Motor neuron (in vitro differentiated cells): ENCODE results near the gene TXNDC15. TPM values are rescaled to one million over a fixed set of nuclear protein-coding genes. Genes with fewer than 3 reads are reported as not detected.
"Not testable (repeated sequence)": the region's sequence is repeated elsewhere in the genome, so short reads cannot be mapped to it uniquely, and the experiment has no call there.

Experiments used
- ATAC-seq, 8 experiments: fragments of 200-7000 bp; cut with Tn5 transposase; replicated peaks in 6 of 8; 2 replicates each; pipeline ENCODE4 v1.8.0; 2021; ENCODE audit warnings: mild to moderate bottlenecking in 8 of 8, moderate library complexity in 8 of 8
- H3K27ac ChIP-seq, 2 donors: fragments of 250-450 bp; sonication (Bioruptor Pico); 2 replicates each; pipeline ENCODE4 v1.9.0; 2021; ENCODE audit warnings: antibody characterized with exemption in 2 of 2, mild to moderate bottlenecking in 2 of 2, moderate library complexity in 1 of 2
- H3K4me1 ChIP-seq, 2 donors: fragments of 250-450 bp; sonication (Bioruptor Pico); replicated peaks in 1 of 2; 2 replicates each; pipeline ENCODE4 v1.6.1; 2021; ENCODE audit warnings: antibody characterized with exemption in 2 of 2, mild to moderate bottlenecking in 2 of 2, moderate library complexity in 1 of 2
- H3K4me3 ChIP-seq, 5 donors: fragments of 250-450 bp; sonication (Bioruptor Pico); 2 replicates each; pipeline ENCODE4 v1.9.0; 2021; ENCODE audit warnings: antibody characterized with exemption in 5 of 5, mild to moderate bottlenecking in 5 of 5, moderate library complexity in 4 of 5
- WGBS, 10 experiments: fragments of 450-650 bp; shearing (Covaris generic); methylation state at CpG; one replicate each; pipeline ENCODE4 v1.0.0; 2022; 5-methylcytosine and 5-hydroxymethylcytosine counted together
- in situ Hi-C, 9 experiments: fragments of 400-800 bp; cut with MboI; loops; one replicate each; pipeline ENCODE4 v1.15.0; 2021; ENCODE audit warnings: low sequenced_read_pairs in 9 of 9, low pct_unique_long_range_greater_than_20kb in 2 of 9; ENCODE audit not compliant: unreplicated experiment in 9 of 9
- total RNA-seq, 8 experiments: library from RNA; unstranded; fragments of 300-600 nt; gene quantifications; 2 replicates each; pipeline versions ENCODE4 v1.2.3 to v1.2.4, GENCODE V29; 2022

TXNDC15 gene
- total RNA-seq, 8 experiments from 2014 or later, result 31.3 to 89.6 (median 35.3) TPM

- in situ Hi-C loops, H3K27ac ChIP-seq, ATAC-seq, H3K4me3 ChIP-seq: not testable (repeated sequence)
- H3K4me1 ChIP-seq, result peaks cover 14 to 17% of the 10 kb centered on the region in 2 donors
- 32 to 100% (median 98%) methylated on average over 1 to 7 of the region's 7 CpGs; no CpG with 5 or more reads in 1 of the 10 experiments for WGBS, 10 experiments
Measured at GRCh38 chr5:134849434-134849933, 24.7 kb upstream of the TXNDC15 start.

- in situ Hi-C loops, result no loop called here
- peak in 3 of 8 experiments; percentile 9 to 56 (median 29) for ATAC-seq
- Histone ChIP-seq H3K4me3 (no peak overlapping the region), H3K4me1 (peaks cover 9 to 11% of the 10 kb centered on the region in 2 donors), H3K27ac (no peak overlapping the region)
- WGBS, 10 experiments, result 0 to 80% (median 8%) methylated on average over 1 of the region's 1 CpG; no CpG with 5 or more reads in 6 of the 10 experiments
Measured at GRCh38 chr5:134851307-134851923, 22.8 kb upstream of the TXNDC15 start.

DNA sequence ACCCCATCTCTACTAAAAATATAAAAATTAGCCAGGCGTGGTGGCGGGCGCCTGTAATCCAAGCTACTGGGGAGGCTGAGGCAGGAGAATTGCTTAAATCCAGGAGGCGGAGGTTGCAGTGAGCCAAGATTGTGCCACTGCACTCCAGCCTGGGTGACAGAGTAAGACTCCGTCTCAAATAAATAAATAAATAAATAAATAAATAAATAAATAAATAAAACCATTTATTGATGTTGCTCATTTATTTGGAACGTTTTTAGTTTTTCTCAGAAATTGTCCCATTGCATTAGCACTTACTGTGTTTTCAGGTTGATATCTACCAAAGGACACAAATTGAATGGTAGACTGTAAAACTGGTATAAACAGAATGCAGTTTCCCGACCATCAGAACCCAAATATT is 17.7 kb upstream of the TXNDC15 start:
- 53 to 100% (median 86%) methylated on average over 2 to 6 of the region's 7 CpGs for WGBS, 10 experiments
- ATAC-seq, in situ Hi-C loops, H3K4me1 ChIP-seq, H3K27ac ChIP-seq, H3K4me3 ChIP-seq: not testable (repeated sequence)

DNA sequence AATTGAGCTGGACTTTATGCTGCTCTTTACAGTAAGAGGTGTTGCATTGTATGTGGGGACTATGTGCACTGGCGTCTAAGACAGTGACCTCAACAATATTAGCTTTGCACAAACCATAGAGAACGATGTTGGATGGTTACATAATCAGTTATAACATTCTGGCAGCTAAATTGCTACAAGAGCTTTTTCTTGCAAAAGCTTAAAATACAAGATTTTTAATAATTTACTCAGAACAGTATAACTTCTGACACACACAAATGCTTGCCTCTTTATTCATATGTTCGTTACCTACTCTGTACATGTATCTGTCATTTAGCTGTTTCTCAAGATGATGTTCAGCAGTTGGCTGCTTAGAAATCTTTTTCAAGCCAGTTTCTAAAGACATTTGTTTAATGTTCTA is 16.8 kb upstream of the TXNDC15 start:
- no peak overlapping the region for H3K4me3 ChIP-seq
- WGBS, 10 experiments, result 0 to 100% (median 92%) methylated on average over 1 to 3 of the region's 3 CpGs; no CpG with 5 or more reads in 1 of the 10 experiments
- H3K4me1 ChIP-seq, result no peaks in the 10 kb centered on the region
- ATAC-seq, result no peak
- no peak overlapping the region for H3K27ac ChIP-seq
- in situ Hi-C loops, result no loop called here

DNA sequence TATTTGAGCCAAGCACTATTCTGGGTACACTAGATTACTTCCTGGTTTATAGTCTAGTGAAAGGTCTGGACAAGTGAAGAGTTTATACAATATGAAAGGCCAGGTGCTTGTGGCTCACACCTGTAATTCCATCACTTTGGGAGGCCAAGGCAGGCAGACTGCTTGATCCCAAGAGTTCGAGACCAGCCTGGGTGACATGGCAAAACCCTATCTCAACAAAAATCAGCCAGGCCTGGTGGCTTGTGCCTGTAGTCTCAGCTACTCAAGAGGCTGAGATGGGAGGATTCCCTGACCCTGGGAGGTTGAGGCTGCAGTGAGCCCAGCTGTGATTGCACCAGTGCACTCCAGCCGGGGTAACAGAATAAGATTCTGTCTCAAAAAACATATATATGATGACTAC is 9.5 kb upstream of the TXNDC15 start:
- WGBS, 10 experiments, result 45 to 94% (median 83%) methylated on average over 1 to 2 of the region's 2 CpGs; no CpG with 5 or more reads in 6 of the 10 experiments
- Histone ChIP-seq H3K4me1 (no peaks in the 10 kb centered on the region), H3K27ac (no peak overlapping the region), H3K4me3 (no peak overlapping the region)
- ATAC-seq, result no peak
- in situ Hi-C loops, result no loop called here

DNA sequence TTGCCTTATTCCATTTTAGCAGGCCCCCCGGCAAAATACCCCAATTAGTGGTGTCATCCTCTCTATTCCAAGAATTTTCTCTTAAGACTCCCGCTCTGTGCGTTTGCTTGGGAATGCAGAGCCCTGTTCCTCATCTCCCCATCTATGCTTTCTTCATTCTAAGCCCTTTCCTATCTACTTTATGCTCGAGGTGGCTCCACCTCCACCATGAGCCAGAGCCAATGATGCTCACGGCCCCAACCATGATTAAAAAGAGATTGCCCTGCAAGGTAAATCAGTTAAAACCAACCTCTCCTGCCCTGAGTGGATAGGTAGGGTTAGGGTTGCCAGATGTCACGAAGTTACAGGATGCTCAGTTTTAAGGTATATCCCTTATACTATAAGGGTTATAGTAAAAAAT is 677 bp upstream of the TXNDC15 start:
- peaks cover 18 to 23% of the 10 kb centered on the region in 2 donors for H3K4me1 ChIP-seq
- no peak for ATAC-seq
- WGBS, 10 experiments, result 60 to 100% (median 90%) methylated on average over 1 to 6 of the region's 6 CpGs
- peak overlapping the region; percentile 50 to 93 (median 69) for H3K4me3 ChIP-seq
- peak overlapping the region; percentile 92 to 97 for H3K27ac ChIP-seq
- in situ Hi-C loops, result no loop called here

- Histone ChIP-seq H3K4me1 (peaks cover 18 to 23% of the 10 kb centered on the region in 2 donors), H3K27ac (peak overlapping the region; percentile 92 to 97), H3K4me3 (peak overlapping the region; percentile 50 to 93 (median 69))
- ATAC-seq, result peak; percentile 63 to 82 (median 76)
- in situ Hi-C loops, result no loop called here
- WGBS, 10 experiments, result 0 to 13% (median 7%) methylated on average over 2 to 14 of the region's 20 CpGs; no CpG with 5 or more reads in 3 of the 10 experiments
Measured at GRCh38 chr5:134874831-134875655, 872 bp downstream of the TXNDC15 start.

DNA sequence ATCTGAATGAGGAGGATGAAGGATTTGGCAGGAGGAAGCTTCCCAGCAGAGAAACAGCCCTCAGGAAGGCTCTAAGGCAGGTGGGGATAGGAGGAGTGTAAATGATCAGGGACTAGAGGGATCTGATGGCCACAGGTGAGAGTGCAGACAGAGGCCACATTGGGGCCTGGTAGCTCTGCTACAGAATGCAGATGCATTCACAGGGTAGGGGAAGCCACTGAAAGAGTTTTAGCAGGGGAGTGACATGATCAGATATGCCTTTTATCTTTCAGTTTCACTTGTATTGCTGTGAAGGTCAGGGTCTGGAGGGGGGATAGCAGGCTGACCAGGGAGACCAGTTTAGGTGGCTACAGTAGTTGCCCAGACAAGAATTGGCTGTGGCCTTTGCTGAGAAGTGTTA is 3.0 kb downstream of the TXNDC15 start:
- ATAC-seq, result no peak
- Histone ChIP-seq H3K4me1 (peaks cover 18 to 23% of the 10 kb centered on the region in 2 donors), H3K4me3 (no peak overlapping the region), H3K27ac (no peak overlapping the region)
- in situ Hi-C loops, result no loop called here

DNA sequence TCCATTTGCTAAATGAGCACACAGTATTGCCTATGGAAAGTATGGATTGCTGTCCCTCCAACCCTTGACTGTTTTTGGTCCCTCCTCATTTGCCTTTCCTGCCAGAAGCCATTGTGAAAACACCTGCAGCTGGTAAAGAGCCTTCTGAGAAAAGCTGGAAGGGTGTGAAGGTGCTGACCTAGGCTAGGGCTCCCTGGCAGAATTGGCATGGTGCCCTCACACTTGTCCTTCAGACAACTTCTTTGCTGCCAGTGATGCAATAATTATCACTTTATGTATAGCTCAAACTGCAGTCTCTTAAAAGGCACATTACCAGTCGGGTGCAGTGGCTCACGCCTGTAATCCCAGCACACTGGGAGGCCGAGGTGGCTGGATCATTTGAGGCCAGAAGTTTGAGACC is 4.2 kb downstream of the TXNDC15 start:
- in situ Hi-C loops, result no loop called here
- Histone ChIP-seq H3K27ac (no peak overlapping the region), H3K4me1 (peaks cover 15 to 23% of the 10 kb centered on the region in 2 donors), H3K4me3 (no peak overlapping the region)
- 92 to 100% (median 100%) methylated on average over 2 to 3 of the region's 3 CpGs; no CpG with 5 or more reads in 4 of the 10 experiments for WGBS, 10 experiments
- ATAC-seq, result no peak

DNA sequence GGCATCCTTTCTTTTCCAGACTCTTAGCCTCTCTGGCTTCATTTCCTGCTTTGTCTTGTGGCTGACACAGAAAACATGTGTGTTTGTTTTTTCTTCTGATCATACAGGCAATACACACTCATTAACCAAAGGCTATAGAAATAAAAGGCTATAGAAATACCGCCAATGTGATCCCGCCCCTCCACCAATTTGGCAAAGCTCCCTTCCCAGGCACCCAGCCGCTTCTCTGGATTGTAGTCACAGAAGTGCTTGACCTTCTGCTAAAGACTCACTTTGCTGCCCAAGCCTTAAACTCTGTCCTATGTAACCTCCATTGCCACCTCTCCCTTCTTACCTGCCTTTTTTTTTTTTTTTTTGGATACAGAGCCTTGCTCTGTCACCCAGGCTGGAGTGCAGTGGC is 5.3 kb downstream of the TXNDC15 start:
- no peak overlapping the region for H3K4me3 ChIP-seq
- WGBS, 10 experiments, result 68 to 100% (median 78%) methylated on average over 1 to 3 of the region's 3 CpGs; no CpG with 5 or more reads in 6 of the 10 experiments

GRCh38 chr5:134880937-134881336 is 6.8 kb downstream of the TXNDC15 start:
- H3K4me3 ChIP-seq, H3K27ac ChIP-seq, ATAC-seq, in situ Hi-C loops, H3K4me1 ChIP-seq: not testable (repeated sequence)
- 71 to 100% (median 98%) methylated on average over 1 to 2 of the region's 3 CpGs; no CpG with 5 or more reads in 1 of the 10 experiments for WGBS, 10 experiments

More for the DNA sequence above, 5.3 kb downstream of the TXNDC15 start:
- no peak overlapping the region for H3K27ac ChIP-seq
- H3K4me1 ChIP-seq, result peaks cover 10 to 18% of the 10 kb centered on the region in 2 donors
- no peak for ATAC-seq
- in situ Hi-C loops, result no loop called here

- in situ Hi-C loops, H3K27ac ChIP-seq, ATAC-seq, H3K4me3 ChIP-seq, H3K4me1 ChIP-seq: not testable (repeated sequence)
- no CpG with 5 or more reads among the region's 30 CpGs for WGBS, 10 experiments
Measured at GRCh38 chr5:134881711-134882110, 7.5 kb downstream of the TXNDC15 start.

DNA sequence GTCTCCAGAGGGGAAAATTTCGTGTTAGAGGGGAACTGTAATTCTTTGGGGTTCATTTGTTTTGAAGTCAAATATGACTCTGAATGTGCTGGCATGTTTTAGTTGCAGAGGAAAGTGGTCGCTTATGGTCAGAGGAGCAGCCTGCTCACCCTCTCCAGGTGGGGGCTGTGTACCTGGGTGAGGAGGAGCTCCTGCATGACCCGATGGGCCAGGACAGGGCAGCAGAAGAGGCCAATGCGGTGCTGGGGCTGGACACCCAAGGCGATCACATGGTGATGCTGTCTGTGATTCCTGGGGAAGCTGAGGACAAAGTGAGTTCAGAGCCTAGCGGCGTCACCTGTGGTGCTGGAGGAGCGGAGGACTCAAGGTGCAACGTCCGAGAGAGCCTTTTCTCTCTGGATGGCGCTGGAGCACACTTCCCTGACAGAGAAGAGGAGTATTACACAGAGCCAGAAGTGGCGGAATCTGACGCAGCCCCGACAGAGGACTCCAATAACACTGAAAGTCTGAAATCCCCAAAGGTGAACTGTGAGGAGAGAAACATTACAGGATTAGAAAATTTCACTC is 13.5 kb downstream of the TXNDC15 start:
- in situ Hi-C loops, result no loop called here

More for the DNA sequence above, 13.5 kb downstream of the TXNDC15 start:
- Histone ChIP-seq H3K4me3 (no peak overlapping the region), H3K4me1 (no peaks in the 10 kb centered on the region), H3K27ac (no peak overlapping the region)
- 83 to 100% (median 91%) methylated on average over 3 to 9 of the region's 14 CpGs; no CpG with 5 or more reads in 3 of the 10 experiments for WGBS, 10 experiments
- ATAC-seq, result no peak
